ENCODE data around the gene SLC25A24.

DNA sequence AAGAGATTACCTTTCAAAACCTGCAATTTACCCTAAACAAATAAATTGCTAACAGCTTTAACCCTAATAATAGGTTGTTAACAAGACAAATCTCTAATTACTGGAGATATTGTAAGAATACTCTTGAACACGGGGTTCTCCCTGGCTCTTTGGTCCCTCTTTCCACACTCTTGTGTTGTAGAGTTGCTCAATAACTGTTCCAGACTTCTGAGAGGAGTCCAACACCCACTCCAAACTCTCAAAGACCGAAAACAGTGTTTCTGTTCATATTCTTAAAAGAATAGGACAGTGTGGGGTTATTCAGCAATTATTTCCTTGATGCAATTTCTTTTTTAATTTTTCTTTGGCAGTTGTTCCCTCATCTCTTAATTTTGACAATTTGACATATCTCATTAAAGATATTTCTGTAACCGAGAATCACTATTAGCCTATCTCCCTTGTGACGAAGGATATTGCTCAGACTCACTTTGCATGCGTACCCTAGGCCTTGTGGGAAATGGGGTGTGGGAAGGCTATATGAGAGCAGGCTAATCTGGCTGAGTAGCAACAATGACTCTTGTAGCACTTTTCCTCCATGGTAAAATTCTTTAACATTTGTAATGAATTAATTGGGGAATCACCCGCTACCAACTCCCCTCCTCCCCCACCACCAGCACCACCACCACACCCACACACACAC, 90.7 kb downstream of the SLC25A24 start:
- TF ChIP-seq CTCF (IDR thresholded peaks at IDR 0.05; ENCODE audit: borderline replicate concordance, extremely low read depth, low read length, poor library complexity, severe bottlenecking) (no peak), EZH2 (IDR thresholded peaks at IDR 0.05; ENCODE audit: borderline replicate concordance, low read depth, low read length, severe bottlenecking) (no peak)

Data from DND-41 (cell line).